GM12873 (cell line): ENCODE measurements around the gene CRISPLD2.

Source experiments
- CTCF ChIP-seq: IDR thresholded peaks from 2 replicates; pipeline ENCODE4 v1.5.1; 2012; ENCODE audit warnings: low read depth, mild to moderate bottlenecking, moderate library complexity, low read length, control low read depth; ENCODE audit not compliant: insufficient read depth; ENCODE audit errors: missing control alignments

Gene CRISPLD2

GRCh38 chr16:84886497-84887090, 66.8 kb downstream of the CRISPLD2 start:
- TF ChIP-seq CTCF: no peak

GRCh38 chr16:84887207-84887606, 67.4 kb downstream of the CRISPLD2 start:
- no peak for TF ChIP-seq CTCF

- TF ChIP-seq CTCF: no peak
These were observed 68.7 kb downstream of the CRISPLD2 start for GRCh38 chr16:84888450-84888849.

- no peak for TF ChIP-seq CTCF
These were observed 69.3 kb downstream of the CRISPLD2 start for GRCh38 chr16:84889066-84889465.

GRCh38 chr16:84890427-84890826, 70.6 kb downstream of the CRISPLD2 start:
- no peak for TF ChIP-seq CTCF

- TF ChIP-seq CTCF: no peak
These were observed 71.5 kb downstream of the CRISPLD2 start for GRCh38 chr16:84891149-84891795.

- TF ChIP-seq CTCF: no peak
These were observed 72.3 kb downstream of the CRISPLD2 start for GRCh38 chr16:84892097-84892496.

GRCh38 chr16:84893467-84893848, 73.7 kb downstream of the CRISPLD2 start:
- no peak for TF ChIP-seq CTCF
